Loucy (cell line): ENCODE results near the gene ATG13.

ENCODE experiments used
- EZH2phosphoT487 ChIP-seq: fragments of 200-600 bp; IDR thresholded peaks from 2 replicates; pipeline ENCODE4 v1.6.1; 2018; ENCODE audit warnings: antibody characterized with exemption, mild to moderate bottlenecking, moderate library complexity, borderline replicate concordance
- TF ChIP-seq, protein P1 (sequence below): fragments of 200-600 bp; sonication (generic); conservative IDR thresholded peaks from 2 replicates; pipeline ENCODE4 v1.5.1; 2014; ENCODE audit warnings: mild to moderate bottlenecking, antibody characterized with exemption, low read length

DNA sequence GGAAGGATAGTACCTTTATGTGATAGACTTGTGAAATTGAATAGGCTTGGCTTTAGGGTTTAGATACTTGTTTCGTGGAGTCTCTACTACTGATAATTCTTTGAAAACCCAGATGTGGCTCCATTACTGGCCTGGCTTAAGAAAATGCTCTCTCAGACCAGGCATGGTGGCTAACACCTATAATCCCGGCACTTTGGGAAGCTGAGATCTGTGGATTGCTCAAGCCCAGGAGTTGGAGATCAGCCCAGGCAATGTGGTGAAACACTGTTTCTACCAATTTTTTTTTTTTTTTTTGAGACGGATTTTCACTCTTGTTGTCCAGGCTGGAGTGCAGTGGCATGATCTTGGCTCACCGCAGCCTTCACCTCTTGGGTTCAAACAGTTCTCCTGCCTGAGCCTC, 40.9 kb downstream of the ATG13 start:
- TF ChIP-seq, protein P1, sequence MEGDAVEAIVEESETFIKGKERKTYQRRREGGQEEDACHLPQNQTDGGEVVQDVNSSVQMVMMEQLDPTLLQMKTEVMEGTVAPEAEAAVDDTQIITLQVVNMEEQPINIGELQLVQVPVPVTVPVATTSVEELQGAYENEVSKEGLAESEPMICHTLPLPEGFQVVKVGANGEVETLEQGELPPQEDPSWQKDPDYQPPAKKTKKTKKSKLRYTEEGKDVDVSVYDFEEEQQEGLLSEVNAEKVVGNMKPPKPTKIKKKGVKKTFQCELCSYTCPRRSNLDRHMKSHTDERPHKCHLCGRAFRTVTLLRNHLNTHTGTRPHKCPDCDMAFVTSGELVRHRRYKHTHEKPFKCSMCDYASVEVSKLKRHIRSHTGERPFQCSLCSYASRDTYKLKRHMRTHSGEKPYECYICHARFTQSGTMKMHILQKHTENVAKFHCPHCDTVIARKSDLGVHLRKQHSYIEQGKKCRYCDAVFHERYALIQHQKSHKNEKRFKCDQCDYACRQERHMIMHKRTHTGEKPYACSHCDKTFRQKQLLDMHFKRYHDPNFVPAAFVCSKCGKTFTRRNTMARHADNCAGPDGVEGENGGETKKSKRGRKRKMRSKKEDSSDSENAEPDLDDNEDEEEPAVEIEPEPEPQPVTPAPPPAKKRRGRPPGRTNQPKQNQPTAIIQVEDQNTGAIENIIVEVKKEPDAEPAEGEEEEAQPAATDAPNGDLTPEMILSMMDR = no peak
- TF ChIP-seq EZH2phosphoT487 = no peak
